HG03175 (cell line): Measurements from ENCODE around the gene DBH.

Source experiments
- ATAC-seq: cut with Tn5 transposase; IDR thresholded peaks from one replicate; pipeline ENCODE4 v1.9.1; 2021; ENCODE audit warnings: mild to moderate bottlenecking, moderate library complexity; ENCODE audit not compliant: unreplicated experiment

Gene DBH

GRCh38 chr9:133693116-133693515, 57.0 kb downstream of the DBH start:
- ATAC-seq, result no peak

GRCh38 chr9:133693703-133694529, 57.8 kb downstream of the DBH start:
- ATAC-seq, result no peak

GRCh38 chr9:133694686-133695085, 58.5 kb downstream of the DBH start:
- ATAC-seq, result no peak

GRCh38 chr9:133696071-133696472, 59.9 kb downstream of the DBH start:
- no peak for ATAC-seq

- no peak for ATAC-seq
These were observed 63.4 kb downstream of the DBH start for GRCh38 chr9:133699546-133699945.

GRCh38 chr9:133700819-133701320, 64.7 kb downstream of the DBH start:
- no peak for ATAC-seq

GRCh38 chr9:133701321-133701980, 65.3 kb downstream of the DBH start:
- ATAC-seq, result no peak

GRCh38 chr9:133701981-133702797, 66.0 kb downstream of the DBH start:
- ATAC-seq, result no peak

GRCh38 chr9:133702798-133703590, 66.8 kb downstream of the DBH start:
- no peak for ATAC-seq

GRCh38 chr9:133703591-133704399, 67.6 kb downstream of the DBH start:
- no peak for ATAC-seq

- ATAC-seq, result no peak
These were observed 68.6 kb downstream of the DBH start for GRCh38 chr9:133704711-133705181.

GRCh38 chr9:133705576-133705975, 69.4 kb downstream of the DBH start:
- no peak for ATAC-seq

GRCh38 chr9:133706307-133707050, 70.3 kb downstream of the DBH start:
- no peak for ATAC-seq

- ATAC-seq, result no peak
These were observed 71.1 kb downstream of the DBH start for GRCh38 chr9:133707065-133707762.

GRCh38 chr9:133707763-133708245, 71.6 kb downstream of the DBH start:
- ATAC-seq, result no peak

GRCh38 chr9:133708246-133709014, 72.3 kb downstream of the DBH start:
- no peak for ATAC-seq
